ENCODE measurements around the gene NKX2-3.

Gene NKX2-3

DNA sequence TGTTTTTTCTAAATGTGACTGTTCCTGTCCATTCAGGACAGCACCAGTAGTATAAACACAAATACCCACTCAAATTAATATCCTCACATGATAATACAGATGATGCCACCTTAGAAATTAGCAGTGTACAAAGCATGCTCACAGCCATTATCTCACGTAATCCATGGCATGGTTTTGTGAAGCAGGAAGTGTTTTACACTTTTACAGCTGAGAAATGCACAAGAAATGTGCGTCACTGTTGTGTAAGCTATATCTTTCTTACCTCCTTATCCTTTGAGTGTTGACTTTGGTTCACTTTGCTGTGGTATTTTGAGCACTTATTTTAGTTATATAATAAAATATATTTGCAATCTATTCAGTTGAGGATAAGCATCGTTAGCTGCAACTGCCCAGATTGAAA is 31.6 kb downstream of the NKX2-3 start:
- in situ Hi-C loops (cut with MboI; ENCODE audit: low sequenced_read_pairs, unreplicated experiment), result loop anchor here (10.0 kb wide), 1 partner anchor 50 kb away; no protein-coding TSS in a partner anchor
- no peak for TF ChIP-seq CTCF (IDR thresholded peaks at IDR 0.05; ENCODE audit: borderline replicate concordance, control extremely low read depth, extremely low read depth, insufficient read depth, missing control alignments)
- no peak for DNase-seq (ENCODE audit: low spot score)

DNA sequence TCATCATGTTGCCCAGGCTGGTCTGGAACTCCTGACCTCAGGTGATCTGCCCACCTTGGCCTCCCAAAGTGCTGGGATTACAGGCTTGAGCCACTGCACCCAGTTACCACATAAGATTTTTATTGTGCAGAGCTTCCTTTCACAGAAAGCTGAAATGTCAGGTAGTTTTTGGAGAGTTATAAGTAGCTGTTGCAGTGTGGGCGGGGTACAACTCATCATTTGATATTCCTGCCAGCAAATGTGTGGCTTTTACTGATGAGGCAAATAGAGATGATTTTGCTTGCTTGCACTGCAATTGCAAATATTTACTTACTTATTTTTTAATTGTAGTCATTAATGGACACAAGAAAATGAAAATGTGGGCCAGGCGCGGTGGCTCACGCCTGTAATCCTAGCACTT is 32.4 kb downstream of the NKX2-3 start:
- TF ChIP-seq CTCF (IDR thresholded peaks at IDR 0.05; ENCODE audit: borderline replicate concordance, control extremely low read depth, extremely low read depth, insufficient read depth, missing control alignments), result no peak
- DNase-seq (ENCODE audit: low spot score), result no peak
- in situ Hi-C loops (cut with MboI; ENCODE audit: low sequenced_read_pairs, unreplicated experiment), result loop anchor here (10.0 kb wide), 1 partner anchor 50 kb away; no protein-coding TSS in a partner anchor

GRCh38 chr10:99569253-99569939 is 36.7 kb downstream of the NKX2-3 start:
- TF ChIP-seq CTCF (IDR thresholded peaks at IDR 0.05; ENCODE audit: borderline replicate concordance, control extremely low read depth, extremely low read depth, insufficient read depth, missing control alignments), result no peak
- no peak for DNase-seq (ENCODE audit: low spot score)
- in situ Hi-C loops (cut with MboI; ENCODE audit: low sequenced_read_pairs, unreplicated experiment), result loop anchor here (10.0 kb wide), 1 partner anchor 45 kb away; no protein-coding TSS in a partner anchor

DNA sequence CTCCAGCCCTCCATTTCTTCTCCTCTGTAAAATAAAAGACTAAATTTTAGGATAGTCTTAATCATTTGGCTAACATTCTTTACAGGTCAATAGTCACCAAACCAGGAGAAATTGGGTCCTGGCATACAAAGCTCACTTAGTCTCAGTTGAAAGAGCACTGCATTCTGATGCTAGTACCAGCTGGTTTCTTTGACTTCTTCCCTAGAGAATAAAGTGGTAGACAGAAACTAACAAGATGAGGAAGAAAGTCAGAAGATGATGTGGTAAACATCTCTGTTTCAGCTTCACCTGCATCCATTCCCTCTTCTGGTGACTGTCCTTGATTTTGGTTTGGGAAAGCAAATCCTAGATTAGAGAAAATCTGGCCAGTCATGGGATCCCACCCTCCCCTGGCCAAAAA is 37.2 kb downstream of the NKX2-3 start:
- no peak for DNase-seq (ENCODE audit: low spot score)
- no peak for TF ChIP-seq CTCF (IDR thresholded peaks at IDR 0.05; ENCODE audit: borderline replicate concordance, control extremely low read depth, extremely low read depth, insufficient read depth, missing control alignments)
- in situ Hi-C loops (cut with MboI; ENCODE audit: low sequenced_read_pairs, unreplicated experiment), result loop anchor here (10.0 kb wide), 1 partner anchor 45 kb away; no protein-coding TSS in a partner anchor

DNA sequence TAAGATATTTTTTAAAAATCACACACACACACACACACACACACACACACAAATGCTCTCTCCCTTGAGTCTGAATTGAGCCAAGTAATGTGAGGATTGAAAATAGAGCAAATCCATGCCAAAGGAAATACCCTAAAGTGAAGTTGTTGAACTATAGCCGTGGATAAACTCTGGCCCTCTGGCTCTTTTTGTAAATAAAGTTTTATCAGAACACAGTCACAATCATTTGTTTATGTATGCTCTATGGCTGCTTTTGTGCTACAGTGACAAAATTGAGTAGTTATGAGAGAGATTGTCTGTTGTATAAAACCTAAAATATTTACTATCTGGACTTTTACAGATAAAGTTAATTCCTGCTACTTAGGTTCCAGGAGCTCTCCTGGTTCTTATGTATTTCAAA is 39.1 kb downstream of the NKX2-3 start:
- no peak for TF ChIP-seq CTCF (IDR thresholded peaks at IDR 0.05; ENCODE audit: borderline replicate concordance, control extremely low read depth, extremely low read depth, insufficient read depth, missing control alignments)
- no peak for DNase-seq (ENCODE audit: low spot score)
- in situ Hi-C loops (cut with MboI; ENCODE audit: low sequenced_read_pairs, unreplicated experiment), result no loop called here

DNA sequence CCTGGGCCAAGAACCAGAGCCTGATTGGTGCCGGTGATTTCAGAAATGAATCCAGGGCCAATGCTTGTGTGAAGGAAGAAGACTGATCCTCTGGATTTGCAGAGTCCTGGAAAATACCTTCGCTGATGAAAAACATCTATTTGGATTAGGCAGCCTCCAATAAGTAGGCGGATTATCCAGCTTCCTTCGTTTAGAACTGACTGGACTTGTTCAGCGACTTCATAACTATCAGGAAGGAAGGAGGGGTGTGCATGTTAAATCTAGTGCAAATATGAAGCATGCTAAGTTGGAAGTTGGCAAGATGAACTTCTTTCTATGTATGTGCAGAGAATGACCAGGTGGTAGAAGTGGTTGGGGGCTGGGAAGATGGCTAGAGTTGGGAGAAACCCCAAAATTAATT is 41.0 kb downstream of the NKX2-3 start:
- TF ChIP-seq CTCF (IDR thresholded peaks at IDR 0.05; ENCODE audit: borderline replicate concordance, control extremely low read depth, extremely low read depth, insufficient read depth, missing control alignments), result no peak
- DNase-seq (ENCODE audit: low spot score), result no peak
- in situ Hi-C loops (cut with MboI; ENCODE audit: low sequenced_read_pairs, unreplicated experiment), result no loop called here
